DOHH2 (cell line): ENCODE data around the gene EFEMP1.

Experiments used
- EZH2phosphoT487 ChIP-seq: fragments of 200-600 bp; sonication (generic); IDR thresholded peaks from 2 replicates; pipeline ENCODE4 v1.6.1; 2017; ENCODE audit warnings: borderline replicate concordance, mild to moderate bottlenecking, antibody characterized with exemption, low read length, moderate library complexity, mixed read lengths
- TF ChIP-seq, protein P1 (sequence below): fragments of 200-600 bp; sonication (generic); IDR thresholded peaks from one replicate; pipeline ENCODE4 v1.5.1; 2014; ENCODE audit warnings: antibody characterized with exemption, mild to moderate bottlenecking, low read depth, low read length; ENCODE audit not compliant: poor library complexity, severe bottlenecking

DNA sequence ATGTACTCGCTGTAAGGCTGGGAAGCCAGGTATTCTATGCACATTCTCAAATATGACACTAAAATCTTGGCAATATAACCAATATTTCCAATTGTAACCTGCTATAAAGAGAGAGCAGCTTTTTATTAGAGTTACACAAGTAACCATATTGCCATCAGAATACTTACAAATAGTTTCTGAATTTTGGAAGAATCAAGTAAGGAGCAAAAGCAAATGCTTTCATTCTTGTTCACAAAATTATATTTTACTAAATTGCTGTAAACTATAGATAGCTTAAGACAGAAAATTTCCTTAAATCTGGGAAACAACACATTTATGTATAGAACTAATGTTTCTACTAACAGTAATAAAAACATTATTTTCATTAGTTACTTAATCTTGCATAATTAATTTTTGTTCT is 77.2 kb downstream of the EFEMP1 start:
- TF ChIP-seq, protein P1, sequence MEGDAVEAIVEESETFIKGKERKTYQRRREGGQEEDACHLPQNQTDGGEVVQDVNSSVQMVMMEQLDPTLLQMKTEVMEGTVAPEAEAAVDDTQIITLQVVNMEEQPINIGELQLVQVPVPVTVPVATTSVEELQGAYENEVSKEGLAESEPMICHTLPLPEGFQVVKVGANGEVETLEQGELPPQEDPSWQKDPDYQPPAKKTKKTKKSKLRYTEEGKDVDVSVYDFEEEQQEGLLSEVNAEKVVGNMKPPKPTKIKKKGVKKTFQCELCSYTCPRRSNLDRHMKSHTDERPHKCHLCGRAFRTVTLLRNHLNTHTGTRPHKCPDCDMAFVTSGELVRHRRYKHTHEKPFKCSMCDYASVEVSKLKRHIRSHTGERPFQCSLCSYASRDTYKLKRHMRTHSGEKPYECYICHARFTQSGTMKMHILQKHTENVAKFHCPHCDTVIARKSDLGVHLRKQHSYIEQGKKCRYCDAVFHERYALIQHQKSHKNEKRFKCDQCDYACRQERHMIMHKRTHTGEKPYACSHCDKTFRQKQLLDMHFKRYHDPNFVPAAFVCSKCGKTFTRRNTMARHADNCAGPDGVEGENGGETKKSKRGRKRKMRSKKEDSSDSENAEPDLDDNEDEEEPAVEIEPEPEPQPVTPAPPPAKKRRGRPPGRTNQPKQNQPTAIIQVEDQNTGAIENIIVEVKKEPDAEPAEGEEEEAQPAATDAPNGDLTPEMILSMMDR = no peak
- TF ChIP-seq EZH2phosphoT487 = no peak
